RPMI8226 (cell line): ENCODE results near the gene RNASE8.
"Not testable (repeated sequence)": the region's sequence is repeated elsewhere in the genome, so short reads cannot be mapped to it uniquely, and the experiment has no call there.

Source experiments
- DNase-seq: peaks from one replicate; pipeline ENCODE4 v3.0.0-alpha.2; 2015

RNASE8 gene, protein sequence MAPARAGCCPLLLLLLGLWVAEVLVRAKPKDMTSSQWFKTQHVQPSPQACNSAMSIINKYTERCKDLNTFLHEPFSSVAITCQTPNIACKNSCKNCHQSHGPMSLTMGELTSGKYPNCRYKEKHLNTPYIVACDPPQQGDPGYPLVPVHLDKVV

DNA sequence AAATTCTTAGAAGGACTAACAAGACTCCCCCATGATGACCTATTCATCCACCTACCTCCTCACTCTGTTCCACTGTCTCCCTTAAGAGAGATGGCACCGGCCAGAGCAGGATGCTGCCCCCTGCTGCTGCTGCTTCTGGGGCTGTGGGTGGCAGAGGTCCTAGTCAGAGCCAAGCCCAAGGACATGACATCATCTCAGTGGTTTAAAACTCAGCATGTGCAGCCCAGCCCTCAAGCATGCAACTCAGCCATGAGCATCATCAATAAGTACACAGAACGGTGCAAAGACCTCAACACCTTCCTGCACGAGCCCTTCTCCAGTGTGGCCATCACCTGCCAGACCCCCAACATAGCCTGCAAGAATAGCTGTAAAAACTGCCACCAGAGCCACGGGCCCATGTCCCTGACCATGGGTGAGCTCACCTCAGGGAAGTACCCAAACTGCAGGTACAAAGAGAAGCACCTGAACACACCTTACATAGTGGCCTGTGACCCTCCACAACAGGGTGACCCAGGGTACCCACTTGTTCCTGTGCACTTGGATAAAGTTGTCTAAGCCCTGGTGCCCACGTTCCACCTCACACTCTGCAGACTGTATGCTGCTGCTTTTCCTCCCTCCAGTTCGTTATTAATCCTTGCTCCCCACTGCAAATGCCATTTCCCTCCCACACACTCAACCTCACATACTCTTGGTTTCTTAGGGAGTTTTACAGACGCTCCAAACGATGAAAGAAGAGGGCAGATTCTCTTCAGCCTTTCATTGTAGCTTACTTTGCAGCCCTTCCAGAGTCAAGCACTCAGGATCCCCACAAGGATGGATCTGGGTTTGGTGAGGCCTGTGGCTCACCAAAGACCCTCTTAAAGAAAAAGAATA is at the start of gene RNASE8:
RNASE8 (plus strand) TSS at position 20 of the 873 bp plus-strand sequence; CDS start at position 91, 71 bp downstream.
- no peak for DNase-seq

DNA sequence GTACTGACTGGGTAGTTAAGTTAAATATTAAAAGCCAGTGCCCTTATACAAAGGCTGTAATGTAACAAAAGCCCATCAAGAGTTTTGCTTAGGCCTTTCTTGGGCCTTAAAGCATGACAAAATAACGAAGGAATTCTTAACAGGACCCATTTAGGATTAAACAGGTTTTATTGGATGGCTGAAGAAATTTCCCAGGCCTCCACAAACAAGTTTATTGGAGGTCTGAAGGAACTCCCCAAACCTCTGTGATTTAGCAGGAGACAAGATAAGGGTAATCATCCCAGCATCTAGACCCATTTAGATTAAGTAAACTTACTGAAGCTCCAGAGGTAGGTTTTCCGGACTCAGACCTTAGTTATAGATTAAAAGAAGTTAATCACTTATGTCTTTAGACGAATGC is 47.9 kb upstream of the RNASE8 start:
- not testable (repeated sequence) for DNase-seq

DNA sequence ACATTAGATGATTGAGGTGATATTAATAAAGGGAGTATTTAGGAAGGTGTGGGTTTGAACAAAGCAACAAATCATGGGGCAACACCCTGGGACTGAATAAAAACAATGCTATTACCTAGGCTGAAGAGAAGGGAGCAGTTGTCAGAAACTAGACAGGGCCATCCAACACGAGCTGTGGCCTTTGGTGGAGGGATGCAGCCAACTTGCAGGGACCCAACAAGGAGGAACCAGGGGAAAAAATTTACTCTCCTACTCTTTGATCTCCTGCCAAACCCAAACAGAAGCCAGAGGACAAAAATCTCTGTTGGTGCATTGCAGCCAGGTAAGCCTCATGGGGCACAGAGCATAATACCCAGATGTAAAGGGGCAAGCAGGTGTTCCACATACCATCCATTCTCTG is 46.5 kb upstream of the RNASE8 start:
- no peak for DNase-seq

DNA sequence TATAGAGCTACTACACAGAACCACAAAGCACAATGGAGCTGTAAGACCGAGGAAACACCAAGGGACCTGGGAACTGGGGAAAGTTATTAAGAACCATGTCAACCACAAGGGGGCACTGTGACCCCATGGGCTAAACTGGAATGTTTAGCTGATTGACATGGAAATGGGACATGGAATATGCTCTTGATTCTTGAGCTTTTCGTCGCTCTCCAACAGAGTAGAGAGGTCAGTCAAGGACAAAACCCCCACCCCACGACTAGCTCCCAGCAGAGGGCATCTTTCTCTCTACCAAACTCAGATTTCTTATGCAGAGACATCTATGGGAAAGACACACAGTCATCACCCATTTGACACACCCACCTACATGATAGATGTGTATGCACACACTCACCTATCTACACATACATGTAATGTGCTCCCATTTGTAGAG is 42.8 kb upstream of the RNASE8 start:
- peak; percentile 66 for DNase-seq

DNA sequence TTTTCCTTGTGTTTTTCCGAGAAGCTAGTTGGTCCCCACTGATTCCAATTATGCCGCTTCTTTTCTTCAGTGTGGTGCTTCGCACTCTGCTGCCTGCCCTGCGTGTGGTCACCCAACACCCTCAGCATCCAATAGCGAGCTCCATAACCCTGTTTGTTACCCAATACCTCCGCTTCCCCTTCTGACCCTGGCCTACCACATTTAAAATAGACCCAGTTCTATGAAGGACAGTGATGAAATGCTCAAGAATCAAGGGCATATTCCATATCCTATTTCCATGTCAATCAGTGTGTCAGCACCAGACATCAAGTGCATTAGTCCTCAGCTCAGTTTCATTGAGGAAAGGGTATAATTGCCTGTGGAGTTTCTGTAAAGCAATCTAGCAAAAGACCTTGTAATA is 42.3 kb upstream of the RNASE8 start:
- DNase-seq, result no peak

DNA sequence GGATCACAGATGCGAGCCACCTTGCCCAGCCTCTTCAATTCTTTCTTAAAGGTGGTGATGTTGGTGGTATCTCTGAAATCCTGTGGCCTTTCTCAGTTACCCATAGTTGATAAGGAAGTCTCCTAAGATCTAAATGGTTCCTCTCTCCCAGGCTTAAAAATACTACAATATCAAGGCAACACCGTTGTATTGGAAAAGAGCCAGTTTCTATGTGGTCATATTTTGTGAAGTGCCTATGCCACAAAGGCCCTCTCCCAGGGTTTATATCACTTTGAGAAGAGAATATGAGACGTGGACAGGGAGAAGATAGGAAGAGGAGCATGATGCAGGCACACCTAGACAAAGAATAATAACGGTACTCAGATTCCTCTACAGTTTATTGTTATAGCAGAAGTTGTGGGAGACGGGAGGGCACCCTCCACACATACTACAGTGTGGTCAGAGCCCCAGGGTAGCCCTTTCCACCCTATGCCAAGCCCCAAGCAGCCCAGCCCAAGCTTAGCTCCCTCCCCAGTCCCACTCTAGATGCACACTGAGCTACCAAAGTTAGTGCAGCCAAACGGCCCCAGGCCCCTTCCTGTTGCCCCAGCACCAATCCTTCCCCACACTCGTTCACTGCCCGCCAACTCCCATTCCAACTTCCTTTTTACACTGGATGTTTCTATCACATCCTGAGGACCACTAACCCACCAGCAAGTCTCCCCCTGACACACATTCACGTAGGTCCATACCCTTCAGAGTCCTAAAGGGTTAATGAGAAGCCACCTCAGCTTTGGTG is 41.0 kb upstream of the RNASE8 start:
- no peak for DNase-seq

DNA sequence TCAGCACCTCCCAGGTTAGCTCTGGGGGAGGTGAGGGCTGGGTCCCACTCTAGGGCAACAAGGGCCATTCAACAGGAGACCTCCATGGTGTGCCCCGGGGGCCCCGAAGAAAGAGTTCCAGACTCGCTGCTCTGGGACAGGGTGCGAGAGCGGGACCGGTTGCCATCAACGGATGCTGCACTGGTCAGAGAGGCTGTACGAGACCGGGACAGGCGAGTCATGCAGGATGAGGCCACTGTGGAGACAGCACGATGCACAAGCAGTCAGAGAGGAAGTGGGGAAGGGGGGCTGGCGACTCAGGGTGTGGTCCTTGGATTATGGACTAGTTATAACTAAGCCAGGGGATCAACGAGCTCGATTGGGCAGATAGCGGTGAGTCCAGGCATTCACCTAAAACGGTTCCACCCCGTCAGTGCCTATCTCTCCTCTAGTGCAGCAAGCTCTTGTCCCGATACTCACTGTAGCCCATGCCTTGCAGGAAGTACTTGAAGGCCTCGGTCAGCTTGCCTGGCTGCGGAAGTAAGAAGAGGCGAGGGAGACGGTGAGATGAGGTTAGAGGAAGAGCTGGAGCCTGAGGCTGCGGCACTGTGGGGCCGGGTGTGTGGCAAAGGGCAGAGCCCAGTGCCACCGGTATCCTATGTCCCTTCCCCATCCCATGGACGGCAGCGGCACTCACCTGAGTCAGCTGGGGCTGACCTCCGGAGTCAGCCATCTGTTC is 39.9 kb upstream of the RNASE8 start:
- no peak for DNase-seq

DNA sequence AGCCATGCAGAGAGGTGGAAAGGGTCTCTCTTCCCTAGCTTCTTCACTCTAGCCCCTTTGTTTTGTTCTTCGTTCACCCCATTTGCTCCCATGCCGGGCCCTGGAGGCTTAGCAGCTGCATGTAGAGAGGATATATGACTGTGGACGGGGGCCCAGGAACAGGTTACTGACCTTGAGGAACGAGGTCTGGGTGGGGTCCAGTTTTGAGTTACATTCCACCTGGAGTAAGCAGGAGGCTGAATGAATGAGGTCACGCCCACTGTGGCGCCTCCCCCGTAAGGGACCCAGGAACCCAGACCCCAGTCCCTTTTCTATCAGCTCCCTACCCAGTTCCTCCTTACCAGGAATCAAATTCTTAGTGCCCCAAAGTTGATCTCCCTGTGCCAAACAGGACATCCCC is 39.3 kb upstream of the RNASE8 start:
- DNase-seq, result no peak

DNA sequence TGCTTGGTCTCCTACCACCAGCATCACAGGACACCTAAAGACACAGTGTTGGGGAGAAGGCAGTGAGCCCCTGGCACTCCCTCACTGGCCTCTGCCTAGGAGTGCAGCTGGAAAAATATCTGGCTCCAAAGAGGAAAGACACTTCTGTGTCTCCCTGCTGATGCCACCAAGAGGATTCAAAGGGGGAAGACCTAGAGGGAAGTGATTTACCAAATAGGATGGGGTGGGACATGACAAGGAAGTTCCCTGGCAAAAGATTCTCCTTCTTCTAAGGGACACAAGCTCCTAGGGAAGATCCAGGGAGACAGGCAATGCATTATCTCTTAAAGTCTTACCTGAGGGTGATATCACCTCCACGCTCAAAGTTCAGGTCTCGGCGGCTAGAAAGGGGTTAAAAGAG is 38.8 kb upstream of the RNASE8 start:
- DNase-seq, result no peak

DNA sequence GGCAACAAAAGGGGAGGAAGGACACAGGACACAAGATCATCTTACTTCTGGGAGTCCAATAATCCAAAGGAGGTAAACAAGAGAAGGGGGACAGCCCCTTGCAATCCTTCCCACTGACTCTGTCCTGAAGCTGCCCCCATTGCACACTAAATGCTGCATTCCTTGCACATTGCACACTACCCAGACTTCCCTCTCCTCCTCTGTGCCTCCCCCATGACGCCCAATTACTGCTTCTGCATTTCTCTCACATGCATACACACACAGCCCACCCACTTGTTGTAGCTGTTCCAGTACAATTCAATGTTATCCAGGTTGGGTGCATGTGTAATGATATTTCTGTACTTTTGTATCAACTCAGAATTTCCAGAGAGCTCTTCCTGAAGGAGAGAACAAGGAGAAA is 38.3 kb upstream of the RNASE8 start:
- DNase-seq, result no peak

DNA sequence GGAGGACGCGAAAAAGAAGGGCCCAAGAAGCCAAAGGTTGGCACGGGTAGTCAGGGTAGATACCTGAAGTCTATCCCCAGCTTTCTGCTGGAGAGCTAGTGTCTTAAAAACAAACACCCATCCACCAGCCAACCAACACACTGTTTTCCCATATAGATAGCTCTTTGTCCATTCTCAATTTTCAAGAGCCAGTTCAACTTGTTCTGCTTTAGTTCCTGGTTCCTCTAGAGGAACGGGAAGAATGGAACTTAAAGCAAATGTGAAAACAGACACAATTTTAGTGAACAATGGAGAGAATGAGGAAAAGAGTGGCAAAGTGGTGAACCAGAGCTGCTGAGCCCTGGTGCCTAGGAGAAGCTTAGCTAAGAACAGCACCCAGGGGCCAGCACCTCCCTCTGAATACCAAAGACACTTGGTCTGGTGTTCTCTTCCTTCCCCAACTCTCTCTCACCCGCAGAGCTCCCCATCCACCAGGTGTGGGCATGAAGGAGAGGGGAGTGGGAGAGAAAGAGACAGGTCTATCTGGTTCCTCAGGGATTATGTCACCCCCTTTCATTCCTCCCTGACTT is 36.6 kb upstream of the RNASE8 start:
- DNase-seq, result no peak

DNA sequence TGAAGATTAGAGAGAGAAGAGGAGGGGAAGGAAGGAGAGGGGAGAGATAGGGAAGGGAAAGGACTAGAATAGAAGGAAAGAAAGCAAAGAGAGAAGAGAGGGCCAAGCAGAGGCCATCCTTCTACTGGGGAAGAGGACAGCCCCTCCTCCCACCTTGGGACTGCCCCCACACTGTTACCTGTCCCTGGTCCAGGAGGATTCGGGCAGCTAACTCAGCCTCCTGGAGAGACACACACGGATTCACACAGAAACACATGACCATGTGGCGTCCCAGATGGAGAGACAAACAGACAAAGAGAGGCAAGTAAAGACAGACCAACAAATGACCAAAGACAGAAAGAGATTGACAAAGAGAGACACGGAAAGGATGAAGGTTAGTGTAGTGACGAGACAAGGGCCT is 34.9 kb upstream of the RNASE8 start:
- DNase-seq, result no peak

DNA sequence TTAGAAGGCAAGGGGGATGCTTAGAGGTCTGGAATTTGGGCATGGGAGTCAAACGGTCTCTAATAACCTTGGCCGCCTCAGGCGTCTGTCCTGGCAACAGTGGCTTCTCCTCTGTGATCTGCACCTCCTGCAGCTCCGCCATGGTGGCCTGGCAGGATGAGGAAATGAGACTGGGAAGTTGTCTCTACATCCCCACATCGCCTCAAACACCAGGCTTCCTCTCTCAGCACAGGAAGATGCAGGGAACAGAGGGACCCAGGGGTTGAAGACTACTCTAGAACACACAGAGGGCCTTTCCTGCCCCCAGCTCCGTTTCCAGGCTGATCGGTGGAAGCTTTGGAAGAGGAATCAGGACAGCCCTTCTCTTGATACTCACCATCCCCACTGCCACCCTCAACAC is 34.4 kb upstream of the RNASE8 start:
- DNase-seq, result no peak

DNA sequence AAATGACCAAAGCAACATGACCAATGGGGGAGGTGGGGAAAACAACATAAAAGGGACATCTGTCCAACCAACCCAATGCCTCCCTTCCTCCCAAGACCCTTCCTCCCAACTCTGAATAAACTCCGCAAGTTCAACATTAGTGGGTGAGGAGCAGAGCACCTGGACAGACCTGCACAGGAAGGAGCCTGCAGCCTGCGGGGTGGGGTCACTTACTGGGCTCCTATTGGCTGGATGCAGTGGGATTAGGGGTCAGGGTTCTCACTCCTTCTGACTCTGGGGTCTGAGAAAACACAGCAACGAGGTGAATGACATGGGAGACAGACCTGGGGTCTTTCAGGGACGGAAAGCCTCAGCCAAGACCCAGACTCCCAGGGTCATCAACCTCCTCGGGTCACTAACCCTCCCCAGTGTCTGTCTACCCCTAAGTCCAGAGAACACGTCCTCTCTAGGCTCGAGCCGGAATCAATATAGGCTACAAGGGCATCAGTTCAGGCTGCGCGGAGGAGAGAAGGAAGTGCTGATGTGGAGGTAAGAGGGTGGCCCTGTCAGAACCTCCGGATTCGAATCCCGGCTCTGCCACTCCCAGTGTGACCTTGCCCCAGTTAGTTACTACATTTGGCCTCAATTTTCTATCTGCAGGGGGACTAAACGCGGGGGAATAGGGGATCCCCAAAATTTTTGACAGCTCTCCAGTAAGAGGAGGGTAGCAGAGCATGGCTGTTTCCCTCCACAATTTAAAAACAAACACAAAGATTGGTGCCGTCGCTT is 33.6 kb upstream of the RNASE8 start:
- DNase-seq, result no peak

DNA sequence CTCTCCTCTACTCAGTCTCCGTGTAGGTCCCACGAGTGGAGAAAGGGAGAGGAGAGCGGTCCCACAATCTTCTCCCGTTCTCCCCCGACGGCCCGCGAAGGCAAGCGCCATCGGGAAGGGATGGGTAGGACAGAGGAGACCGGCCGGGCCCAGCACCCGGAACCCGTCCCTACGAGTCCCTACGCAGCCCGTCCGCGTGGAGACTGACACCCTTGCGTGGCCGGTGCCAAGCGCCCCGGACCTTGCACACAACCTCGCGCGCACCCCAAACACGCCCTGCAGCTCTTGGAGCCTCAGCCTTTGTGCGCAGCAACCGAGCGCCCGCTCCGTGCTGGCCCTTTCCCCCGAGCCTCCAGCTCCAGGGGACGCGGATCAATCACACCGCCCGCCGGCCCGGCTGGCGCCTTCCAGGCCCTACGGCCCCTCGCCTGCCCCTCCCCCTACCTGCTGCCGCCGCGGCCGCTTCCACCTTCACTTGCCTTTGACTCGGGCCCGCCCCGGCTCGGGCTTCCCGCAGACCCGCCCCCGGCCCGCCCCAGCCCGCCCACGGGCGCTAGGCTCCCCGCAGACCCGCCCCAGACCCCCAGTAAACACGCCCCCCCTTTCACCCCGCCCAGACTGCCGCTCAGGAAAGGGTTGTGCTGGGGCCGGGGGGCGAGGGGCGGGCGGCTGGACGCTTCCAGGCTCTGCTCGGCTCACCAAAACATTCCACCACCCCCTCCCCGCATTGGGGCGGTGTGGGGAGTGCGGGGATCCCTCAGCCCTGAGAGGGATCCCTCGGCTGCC is 32.8 kb upstream of the RNASE8 start, which contains the start of gene NDRG2:
NDRG2 (minus strand) TSS at position 477 of the 786 bp plus-strand sequence. CDS start 1,746 bp downstream, outside the sequence.
- DNase-seq, result peak; percentile 50

DNA sequence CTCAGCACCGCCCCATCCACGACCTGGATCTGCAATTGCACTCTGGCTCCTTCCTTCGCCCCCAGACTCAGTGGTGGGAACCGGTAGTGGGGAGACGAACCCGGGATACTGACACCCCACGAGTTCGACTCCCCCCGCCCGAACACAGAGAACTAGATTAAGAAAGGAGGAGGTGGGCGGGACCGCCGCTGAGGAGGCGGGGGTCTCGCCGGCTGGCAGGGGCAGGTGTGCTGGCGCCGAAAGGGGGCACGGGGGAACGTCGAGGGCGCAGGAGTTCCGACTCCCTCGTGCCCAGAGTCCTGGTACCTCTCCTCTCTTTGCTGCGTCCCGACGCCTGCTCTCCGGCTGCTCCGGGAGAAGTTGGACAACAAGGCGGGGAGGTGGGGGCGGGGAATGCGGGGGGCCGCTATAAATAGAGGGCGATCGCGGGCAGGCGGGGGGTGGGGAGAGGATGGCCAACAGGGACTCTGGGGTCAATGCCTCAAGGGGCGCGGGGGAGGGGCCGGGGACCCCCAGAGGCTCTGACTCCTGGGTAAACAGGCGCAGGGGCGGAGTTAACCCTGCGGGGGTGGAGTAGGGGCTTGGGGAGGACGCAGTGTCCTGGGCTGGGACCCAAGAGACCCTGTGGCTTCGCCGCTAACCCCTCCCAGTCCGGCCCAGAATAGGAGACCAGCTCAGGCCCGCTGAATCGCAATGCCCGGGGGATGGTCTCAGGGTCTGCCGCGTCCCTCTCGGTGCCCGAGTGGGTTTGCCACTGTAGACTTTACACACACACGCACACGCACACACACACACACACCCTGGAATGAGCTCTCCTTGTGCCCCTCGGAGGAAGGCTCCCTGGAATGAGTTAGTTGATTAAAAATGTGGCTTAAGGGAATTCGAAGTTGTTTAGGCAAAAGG is 32.0 kb upstream of the RNASE8 start:
- DNase-seq, result no peak

DNA sequence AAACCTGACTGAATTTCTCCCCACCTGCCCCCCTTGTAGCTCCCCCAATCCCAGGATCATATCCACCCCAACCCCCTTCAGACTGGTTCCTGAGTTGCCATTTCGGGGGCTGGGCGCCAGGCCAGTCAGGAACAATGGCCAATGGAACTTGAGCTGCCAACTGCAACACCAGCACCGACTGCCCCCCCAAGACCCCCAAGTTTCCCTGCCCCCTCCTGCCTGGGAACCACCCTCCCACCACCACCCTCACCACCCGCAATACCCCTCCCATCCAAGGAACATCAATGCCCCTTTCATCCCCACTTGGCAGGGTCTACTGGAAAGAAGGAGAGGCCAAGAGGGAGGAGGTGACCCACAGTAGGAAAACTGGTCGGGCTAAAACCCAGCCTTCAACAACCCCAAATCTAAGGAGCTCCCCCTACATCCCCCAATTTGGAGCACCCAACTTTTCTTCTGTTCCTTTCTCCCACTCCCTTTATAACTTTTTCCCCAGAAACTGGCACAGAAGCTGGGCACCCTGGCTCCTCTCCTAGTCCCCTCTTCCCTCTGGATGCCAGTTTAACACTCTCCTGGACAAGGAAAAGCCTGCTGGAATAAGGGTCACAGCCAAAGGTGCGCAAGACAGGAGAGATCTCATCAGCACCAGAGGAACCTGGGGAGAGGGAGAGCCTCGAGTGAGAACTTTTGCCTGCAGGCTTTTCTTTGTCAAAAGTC is 31.2 kb upstream of the RNASE8 start:
- DNase-seq, result no peak

DNA sequence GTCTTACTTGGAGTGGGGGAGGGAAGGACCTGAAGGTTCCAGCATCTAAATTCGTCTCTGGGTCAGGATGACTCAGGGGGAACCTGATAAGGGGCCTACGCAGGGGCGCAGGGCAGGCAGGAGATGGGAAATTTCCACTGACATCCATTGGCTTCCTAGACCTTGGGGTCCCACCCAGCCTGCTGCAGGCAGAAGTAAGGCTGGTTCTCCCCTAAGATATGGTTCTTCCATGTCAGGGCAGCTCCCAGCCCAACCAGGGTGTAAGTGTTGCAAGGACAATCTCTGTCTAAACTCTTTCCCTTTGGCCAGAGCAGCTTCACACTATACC is 30.7 kb upstream of the RNASE8 start:
- DNase-seq, result no peak

DNA sequence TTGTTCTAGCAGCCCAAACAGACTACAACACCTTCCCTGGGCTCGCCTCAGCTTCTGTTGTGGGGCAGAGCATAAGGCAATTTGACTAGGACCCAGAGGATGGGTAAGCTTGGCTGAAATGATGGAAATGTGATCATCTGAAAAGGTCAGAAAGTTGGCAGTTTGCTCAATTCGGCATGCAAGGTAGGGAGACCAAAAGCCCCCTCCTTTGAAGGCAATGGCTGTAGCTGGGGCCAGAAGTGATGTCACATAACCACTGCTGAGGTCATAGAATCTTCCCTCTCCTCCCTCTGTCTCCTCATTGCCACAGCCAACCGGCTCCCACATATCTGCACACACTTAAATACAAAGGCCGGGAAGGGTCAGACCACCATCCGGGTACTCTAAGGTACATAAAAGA is 27.7 kb upstream of the RNASE8 start, which contains the start of gene TPPP2:
TPPP2 (plus strand) TSS at position 301 of the 400 bp plus-strand sequence. CDS start 365 bp downstream, outside the sequence.
- no peak for DNase-seq
